GM12878 (cell line): ENCODE measurements around the gene FCRLB. TPM values are rescaled to one million over a fixed set of nuclear protein-coding genes. Genes with fewer than 3 reads are reported as not detected.
A peak's percentile ranks its signal among the peaks of the same experiment; 100 is the strongest.

Experiments
- ATAC-seq: fragments of 200-7000 bp; cut with Tn5 transposase; 3 replicates; pipeline ENCODE4 v1.9.1; 2020; ENCODE audit warnings: mild to moderate bottlenecking, moderate library complexity
- BruUV-seq: library from RNA; stranded (reverse); fragments of 400-500 nt; replicated peaks from 2 replicates; lab custom pipeline; 2021; lab: Mats Ljungman, UMichigan
- CTCF ChIA-PET: fragments of 300-600 bp; sonication (Branson Sonifier 250); formaldehyde crosslinking; extraction: SDS; loops from one replicate; lab custom pipeline; 2021; ENCODE audit warnings: inconsistent platforms; lab: Yijun Ruan, JAX
- POLR2A ChIA-PET: fragments of 350-600 bp; formaldehyde crosslinking; extraction: SDS; loops from one replicate; lab custom pipeline; 2021; ENCODE audit warnings: inconsistent platforms; lab: Charles Lee
- RAD21 ChIA-PET: fragments of 300-600 bp; sonication (Branson Sonifier 250); formaldehyde crosslinking; loops from one replicate; lab custom pipeline; 2023; ENCODE audit warnings: antibody characterized with exemption; ENCODE audit not compliant: unreplicated experiment; lab: Charles Lee
- SMC1A ChIA-PET: fragments of 300-600 bp; sonication (Branson Sonifier 250); formaldehyde crosslinking; loops from one replicate; lab custom pipeline; 2023; ENCODE audit not compliant: unreplicated experiment, uncharacterized antibody; lab: Charles Lee
- DNase-seq: peaks from one replicate; pipeline ENCODE4 v3.0.0-alpha.2; 2011; ENCODE audit warnings: low read depth, low spot score
- FAIRE-seq: peaks from 3 replicates; lab custom pipeline; 2011; peaks lifted over from hg19 to GRCh38; lab: Jason Lieb, UNC
- H2AFZ ChIP-seq: 2 replicates; pipeline ENCODE4 v1.6.0; 2011; ENCODE audit warnings: low read depth, low read length, control low read depth; ENCODE audit not compliant: control insufficient read depth
- H3K27ac ChIP-seq: 2 replicates; pipeline ENCODE4 v1.5.1; 2011; ENCODE audit warnings: control low read depth; ENCODE audit not compliant: control insufficient read depth, insufficient read depth
- H3K27me3 ChIP-seq, 2 experiments: replicated peaks in 1 of 2; 2 replicates each; pipeline versions ENCODE4 v1.6.0 to v1.6.1; 2011; ENCODE audit warnings: low read length in 1 of 2; ENCODE audit not compliant: control insufficient read depth in 2 of 2, insufficient read depth in 2 of 2
- H3K36me3 ChIP-seq, 2 experiments: 2 replicates each; pipeline ENCODE4 v1.5.1; 2011; ENCODE audit warnings: low read length in 1 of 2; ENCODE audit not compliant: control insufficient read depth in 2 of 2, insufficient read depth in 2 of 2
- H3K4me1 ChIP-seq: 2 replicates; pipeline ENCODE4 v1.6.1; 2011; ENCODE audit warnings: mild to moderate bottlenecking, low read length, moderate library complexity, mixed read lengths; ENCODE audit not compliant: control insufficient read depth, insufficient read depth
- H3K4me2 ChIP-seq: 2 replicates; pipeline ENCODE4 v1.6.0; 2011; ENCODE audit warnings: control low read depth; ENCODE audit not compliant: control insufficient read depth, insufficient read depth
- H3K4me3 ChIP-seq: fragments of 200-600 bp; sonication (generic); 2 replicates; pipeline ENCODE4 v1.5.1; 2016
- H3K79me2 ChIP-seq: 2 replicates; pipeline ENCODE4 v1.6.0; 2011; ENCODE audit warnings: low read length; ENCODE audit not compliant: control insufficient read depth, insufficient read depth
- H3K9ac ChIP-seq: 2 replicates; pipeline ENCODE4 v1.8.0; 2011; ENCODE audit warnings: low read length, control low read depth, mixed read lengths; ENCODE audit not compliant: control insufficient read depth, insufficient read depth
- H3K9me3 ChIP-seq: replicated peaks from 3 replicates; pipeline ENCODE4 v1.5.1; 2011; ENCODE audit warnings: mild to moderate bottlenecking, low read length; ENCODE audit not compliant: control insufficient read depth, insufficient read depth
- H4K20me1 ChIP-seq: 2 replicates; pipeline ENCODE4 v1.6.0; 2011; ENCODE audit not compliant: control insufficient read depth, insufficient read depth
- ASH2L ChIP-seq: fragments of 300-600, 200-600 bp; sonication (generic); IDR thresholded peaks from 2 replicates; pipeline ENCODE4 v1.6.1; 2017; ENCODE audit warnings: low read depth, mild to moderate bottlenecking, borderline replicate concordance
- BCLAF1 ChIP-seq: fragments of 450-650 bp; IDR thresholded peaks from 2 replicates; pipeline ENCODE4 v1.6.1; 2017; ENCODE audit warnings: antibody characterized with exemption, mild to moderate bottlenecking, moderate library complexity
- DPF2 ChIP-seq: fragments of 450-650 bp; IDR thresholded peaks from 2 replicates; pipeline ENCODE4 v1.6.1; 2017; ENCODE audit warnings: mild to moderate bottlenecking
- HSF1 ChIP-seq: fragments of 150-350 bp; IDR thresholded peaks from 2 replicates; pipeline ENCODE4 v1.6.1; 2014; ENCODE audit warnings: mild to moderate bottlenecking, low read depth, low read length
- KDM1A ChIP-seq: fragments of 200-600 bp; sonication (generic); IDR thresholded peaks from 2 replicates; pipeline ENCODE4 v1.6.1; 2016; ENCODE audit warnings: borderline replicate concordance
- KLF5 ChIP-seq: fragments of 450-650 bp; IDR thresholded peaks from 2 replicates; pipeline ENCODE4 v1.6.1; 2014; ENCODE audit warnings: mild to moderate bottlenecking; ENCODE audit not compliant: partially characterized antibody
- MAX ChIP-seq: IDR thresholded peaks from 2 replicates; pipeline ENCODE4 v1.6.1; 2012; ENCODE audit warnings: low read depth, low read length, improper control_type of control experiment
- NFYB ChIP-seq: IDR thresholded peaks from 2 replicates; pipeline ENCODE4 v1.6.1; 2011; ENCODE audit warnings: low read depth, mild to moderate bottlenecking, low read length, improper control_type of control experiment, moderate library complexity; ENCODE audit not compliant: insufficient read depth
- PBX3 ChIP-seq: IDR thresholded peaks from 2 replicates; pipeline ENCODE4 v1.6.1; 2011; ENCODE audit warnings: mild to moderate bottlenecking, low read depth, low read length, moderate library complexity; ENCODE audit not compliant: insufficient replicate concordance
- SMARCA5 ChIP-seq: fragments of 450-650 bp; IDR thresholded peaks from 2 replicates; pipeline ENCODE4 v1.6.1; 2017; ENCODE audit warnings: mild to moderate bottlenecking
- SPI1 ChIP-seq: IDR thresholded peaks from 2 replicates; pipeline ENCODE4 v1.6.1; 2011; ENCODE audit warnings: low read depth, mild to moderate bottlenecking, low read length, moderate library complexity, borderline replicate concordance; ENCODE audit not compliant: insufficient read depth
- ZNF687 ChIP-seq: fragments of 450-650 bp; IDR thresholded peaks from 2 replicates; pipeline ENCODE4 v1.6.1; 2017; ENCODE audit warnings: mild to moderate bottlenecking, moderate library complexity
- WGBS: methylation state at CpG from one replicate; pipeline ENCODE4 v1.1.6; 2016; ENCODE audit warnings: low lambda C conversion rate; ENCODE audit not compliant: insufficient replicate concordance, insufficient coverage; ENCODE audit errors: missing lambda C conversion rate; 5-methylcytosine and 5-hydroxymethylcytosine counted together
- in situ Hi-C: fragments of 300-500 bp; cut with MboI; formaldehyde crosslinking; loops from 9 replicates; pipeline ENCODE4 v1.14.3; 2018; ENCODE audit warnings: mixed read lengths
- intact Hi-C: fragments of 100-400 bp; cut with micrococcal nuclease; formaldehyde crosslinking; loops from one replicate; pipeline ENCODE4 v1.14.2; 2022; ENCODE audit not compliant: unreplicated experiment
- polyA plus RNA-seq, 11 experiments: library from polyadenylated mRNA; depleted of rRNA in 4 of 11; unstranded in 6 of 11; stranded (reverse) in 5 of 11; fragments of >200 nt; fragmentation: Nextera tagmentation in 4 of 11; fragmentation: Illumina TruSeq in 1 of 11; extraction: Ambion mirVana in 4 of 11; extraction: Trizol in 1 of 11; gene quantifications; 1 replicate in 1 of 11; 2 replicates in 10 of 11; pipeline versions ENCODE4 v1.2.1 to v1.2.3, GENCODE V29; 2011 to 2016; ENCODE audit warnings: inconsistent platforms in 2 of 11, missing spikeins in 2 of 11, low read depth in 1 of 11
- total RNA-seq, 4 experiments: library from RNA; depleted of rRNA in 3 of 4; stranded (reverse); fragments of >200 nt in 3 of 4; fragmentation: Illumina TruSeq in 1 of 4; extraction: Trizol in 1 of 4; gene quantifications; 2 replicates each; pipeline versions ENCODE4 v1.2.1 to v1.2.3, GENCODE V29; 2013 to 2021

Gene FCRLB
- total and polyA plus RNA-seq, 10 of the 15 experiments (the other 5 are each of a cell fraction or from before 2014, with no cell fraction given): 0.55 to 11.7 (median 5.6) TPM

- RAD21 ChIA-PET: interaction anchor here (0.6 kb wide), 1 partner anchor 34 kb away, joined by 4 read pairs; no protein-coding TSS in a partner anchor
- Histone ChIP-seq H3K79me2 (peaks cover 93% of the 10 kb centered on the region), H2AFZ (no peak overlapping the region), H3K9me3 (no peaks in the 10 kb centered on the region), H3K9ac (peak overlapping the region; percentile 5; the same call in 1 of the 2 replicates), H3K36me3 (no peaks in the 10 kb centered on the region), H3K4me1 (peaks cover 17% of the 10 kb centered on the region), H3K4me3 (peak overlapping the region; percentile 28; the same call in 1 of the 2 replicates), H4K20me1 (no peaks in the 10 kb centered on the region), H3K27ac (peak overlapping the region; percentile 40), H3K4me2 (peak overlapping the region; percentile 83), H3K27me3 (no peaks in the 10 kb centered on the region)
- CTCF ChIA-PET: interaction anchor here (0.8 to 2.0 kb wide), 5 partner anchors 10 to 32 kb away, joined by 3 to 8 read pairs (median 4); no protein-coding TSS in a partner anchor
- 59% methylated on average over 2 of the region's 2 CpGs for WGBS
- peak; percentile 23; the same call in 2 of the 3 replicates for ATAC-seq
- FAIRE-seq: no peak
- DNase-seq: no peak
- no TSS peak for BruUV-seq
- in situ Hi-C loops (no loop called here), intact Hi-C loops (no loop called here)
- POLR2A ChIA-PET: interaction anchor here (0.6 to 1.7 kb wide), 3 partner anchors 9 to 62 kb away, joined by 3 to 6 read pairs (median 3); no protein-coding TSS in a partner anchor
- SMC1A ChIA-PET: interaction anchor here (0.8 to 2.4 kb wide), 7 partner anchors 10 to 110 kb away, joined by 3 to 9 read pairs (median 4); no protein-coding TSS in a partner anchor
- TF ChIP-seq ASH2L (no peak), PBX3 (no peak), NFYB (no peak), BCLAF1 (no peak), DPF2 (no peak), ZNF687 (no peak), KDM1A (no peak), HSF1 (no peak), KLF5 (no peak), SMARCA5 (no peak), MAX (no peak), SPI1 (no peak)
Observed at GRCh38 chr1:161771973-161772372, 50.6 kb downstream of the FCRLB start.
